Ovary (tissue), 9 donors: ENCODE measurements around the gene GREM1. TPM values are rescaled to one million over a fixed set of nuclear protein-coding genes. Genes with fewer than 3 reads are reported as not detected.

Experiments
- DNase-seq, 5 donors: peaks; one replicate each; pipeline ENCODE4 v3.0.0-alpha.2; 2019 to 2020
- H3K27ac ChIP-seq, 2 donors: fragments of 200-600 bp; one replicate each; pipeline versions ENCODE4 v1.5.1 to v1.8.0; 2019 to 2022
- H3K27me3 ChIP-seq: fragments of 200-600 bp; one replicate; pipeline ENCODE4 v1.8.0; 2022
- H3K36me3 ChIP-seq: fragments of 200-600 bp; sonication (generic); one replicate; pipeline ENCODE4 v1.5.1; 2019
- H3K4me1 ChIP-seq: one replicate; pipeline ENCODE4 v1.8.1; 2013; ENCODE audit warnings: mild to moderate bottlenecking, moderate library complexity; ENCODE audit not compliant: insufficient read depth
- H3K4me3 ChIP-seq: fragments of 200-600 bp; sonication (generic); one replicate; pipeline ENCODE4 v1.5.1; 2017
- H3K9me3 ChIP-seq, 2 donors: fragments of 200-600 bp in 1 of 2; sonication (generic) in 1 of 2; one replicate each; pipeline versions ENCODE4 v1.5.1 to v1.8.1; 2013 to 2019; ENCODE audit warnings: mild to moderate bottlenecking in 1 of 2, moderate library complexity in 1 of 2
- EP300 ChIP-seq: sonication (generic); formaldehyde crosslinking; IDR thresholded peaks from one replicate; pipeline ENCODE4 v1.6.1; 2017; ENCODE audit warnings: antibody characterized with exemption
- POLR2A ChIP-seq: fragments of 450-650 bp; IDR thresholded peaks from one replicate; pipeline ENCODE4 v1.6.1; 2017; ENCODE audit warnings: antibody characterized with exemption, mild to moderate bottlenecking, moderate library complexity
- WGBS, 3 donors: extraction: QIAGEN DNeasy Blood & Tissue Kit in 1 of 3; methylation state at CpG; one replicate each; pipeline versions ENCODE4 v1.1.5 to v1.1.7; 2013 to 2017; 5-methylcytosine and 5-hydroxymethylcytosine counted together
- intact Hi-C, 4 donors: fragments of 100-400 bp; cut with DNase I; formaldehyde crosslinking; loops; one replicate each; pipeline versions ENCODE4 v1.11.0 to v1.15.1; 2022 to 2023
- polyA plus RNA-seq, 2 donors: library from polyadenylated mRNA; stranded (reverse); fragments of 200-250 nt in 1 of 2; fragments of 350-450 nt in 1 of 2; fragmentation: Illumina TruSeq in 1 of 2; extraction: RNeasy Lipid Tissue Mini Kit (QIAGEN cat#74804) in 1 of 2; gene quantifications; one replicate each; pipeline ENCODE4 v1.2.3, GENCODE V29; 2013 to 2014
- total RNA-seq, 7 donors: library from RNA; depleted of rRNA in 2 of 7; stranded (reverse); fragments of >200 nt in 2 of 7; fragmentation: NEBNext Ultra II Directional in 3 of 7; extraction: Animal tissue kit (Norgen Biotek cat#: 25700) in 3 of 7; gene quantifications; one replicate each; pipeline versions ENCODE4 v1.1.0 to v1.2.4, GENCODE V29; 2016 to 2023
- TF ChIP-seq, protein P1 (sequence below), 3 donors: fragments of 450-650 bp in 2 of 3; fragments of 200-600 bp in 1 of 3; IDR thresholded peaks; one replicate each; pipeline versions ENCODE4 v1.5.1 to v1.8.0; 2016 to 2022; ENCODE audit warnings: antibody characterized with exemption in 3 of 3, mild to moderate bottlenecking in 1 of 3
- donor health status: DM: no; HTN: no; CAD: no; lungs with moderate emphysema.
- donor health status: DM: no; HTN: no; CAD: no.
- donor health status: Bipolar disorder and iron deficiency.
- donor health status: DM: yes; HTN: yes; CAD: no.
- donor health status: DM: no; HTN: no; CAD: no.
- donor health status: DM: yes; HTN: yes; CAD: no.

GREM1 gene
- total and polyA plus RNA-seq, 9 donors: 0.11 to 10.9 (median 0.49) TPM; not detected in 3

DNA sequence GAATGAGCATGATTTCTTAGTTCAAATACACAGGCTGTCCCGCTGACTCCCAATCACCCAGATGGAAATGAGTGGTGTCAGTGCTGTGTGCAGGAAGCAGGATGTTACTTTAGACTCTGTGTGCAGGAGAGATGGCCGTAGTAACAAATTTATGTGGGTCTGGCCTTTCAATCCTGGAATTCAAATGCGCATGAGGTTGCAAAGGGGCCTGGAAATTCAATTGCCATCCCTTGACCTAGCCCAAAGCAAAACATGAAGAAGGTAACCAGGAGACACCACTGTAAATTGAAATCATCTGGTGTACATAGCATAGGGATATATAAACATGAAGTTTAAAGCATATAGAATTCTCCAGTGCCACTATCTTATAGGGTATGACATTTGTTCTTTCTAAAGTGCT is 33.2 kb downstream of the GREM1 start:
- H3K4me3 ChIP-seq: no peak overlapping the region
- DNase-seq: no peak
- no peaks in the 10 kb centered on the region for H3K4me1 ChIP-seq
- no peaks in the 10 kb centered on the region for H3K9me3 ChIP-seq
- no peaks in the 10 kb centered on the region for H3K36me3 ChIP-seq
- no peaks in the 10 kb centered on the region for H3K27me3 ChIP-seq
- intact Hi-C loops: no loop called here
- WGBS, 3 donors: 53 to 83% (median 78%) methylated on average over 3 of the region's 3 CpGs
- TF ChIP-seq POLR2A (no peak), EP300 (no peak)
- TF ChIP-seq, protein P1, sequence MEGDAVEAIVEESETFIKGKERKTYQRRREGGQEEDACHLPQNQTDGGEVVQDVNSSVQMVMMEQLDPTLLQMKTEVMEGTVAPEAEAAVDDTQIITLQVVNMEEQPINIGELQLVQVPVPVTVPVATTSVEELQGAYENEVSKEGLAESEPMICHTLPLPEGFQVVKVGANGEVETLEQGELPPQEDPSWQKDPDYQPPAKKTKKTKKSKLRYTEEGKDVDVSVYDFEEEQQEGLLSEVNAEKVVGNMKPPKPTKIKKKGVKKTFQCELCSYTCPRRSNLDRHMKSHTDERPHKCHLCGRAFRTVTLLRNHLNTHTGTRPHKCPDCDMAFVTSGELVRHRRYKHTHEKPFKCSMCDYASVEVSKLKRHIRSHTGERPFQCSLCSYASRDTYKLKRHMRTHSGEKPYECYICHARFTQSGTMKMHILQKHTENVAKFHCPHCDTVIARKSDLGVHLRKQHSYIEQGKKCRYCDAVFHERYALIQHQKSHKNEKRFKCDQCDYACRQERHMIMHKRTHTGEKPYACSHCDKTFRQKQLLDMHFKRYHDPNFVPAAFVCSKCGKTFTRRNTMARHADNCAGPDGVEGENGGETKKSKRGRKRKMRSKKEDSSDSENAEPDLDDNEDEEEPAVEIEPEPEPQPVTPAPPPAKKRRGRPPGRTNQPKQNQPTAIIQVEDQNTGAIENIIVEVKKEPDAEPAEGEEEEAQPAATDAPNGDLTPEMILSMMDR (IDR thresholded peaks at IDR 0.05): no peak
- no peak overlapping the region for H3K27ac ChIP-seq

DNA sequence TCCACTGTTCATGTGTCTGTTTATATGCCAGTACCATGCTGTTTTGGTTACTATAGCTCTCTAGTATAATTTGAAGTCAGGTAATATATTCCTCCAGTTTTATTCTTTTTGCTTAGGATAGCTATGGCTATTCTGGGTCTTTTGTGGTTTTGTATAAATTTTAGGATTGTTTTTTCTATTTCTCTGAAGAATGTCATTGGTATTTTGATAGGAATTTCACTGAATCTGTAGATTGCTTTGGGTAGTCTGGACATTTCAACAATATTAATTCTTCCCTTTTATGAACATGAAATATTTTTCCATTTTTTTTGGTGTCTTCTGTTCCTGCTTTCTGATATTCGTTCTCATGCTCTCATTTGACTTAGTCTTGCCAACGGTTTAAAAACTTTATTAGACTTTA is 39.6 kb downstream of the GREM1 start:
- no peak overlapping the region for H3K27ac ChIP-seq
- H3K36me3 ChIP-seq: no peaks in the 10 kb centered on the region
- H3K27me3 ChIP-seq: no peaks in the 10 kb centered on the region
- H3K4me1 ChIP-seq: no peaks in the 10 kb centered on the region
- intact Hi-C loops: no loop called here
- no peak for DNase-seq
- 75 to 83% (median 76%) methylated on average over 2 of the region's 2 CpGs for WGBS, 3 donors
- H3K9me3 ChIP-seq: no peaks in the 10 kb centered on the region
- TF ChIP-seq EP300 (no peak), POLR2A (no peak)
- TF ChIP-seq, protein P1 (IDR thresholded peaks at IDR 0.05): no peak
- no peak overlapping the region for H3K4me3 ChIP-seq

DNA sequence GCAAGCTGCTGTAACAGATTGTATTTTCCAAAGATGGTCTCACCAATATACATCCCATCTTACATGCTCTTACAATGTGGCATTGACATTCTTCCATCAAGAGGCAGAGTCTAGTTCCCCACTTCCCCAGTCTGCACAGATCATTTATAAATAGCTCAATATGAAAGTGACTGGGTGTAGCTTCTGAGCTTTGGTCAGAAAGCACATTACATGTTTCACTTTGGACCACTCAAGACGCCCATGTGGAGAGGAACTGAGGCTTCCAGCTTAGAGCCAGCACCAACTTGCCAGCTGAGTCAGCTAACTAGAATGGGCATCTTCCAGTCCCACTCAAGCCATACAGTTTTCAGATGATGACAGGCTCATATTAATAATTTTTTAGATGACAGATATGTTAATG is 45.5 kb downstream of the GREM1 start:
- intact Hi-C loops: no loop called here
- H3K9me3 ChIP-seq: no peaks in the 10 kb centered on the region
- no peaks in the 10 kb centered on the region for H3K27me3 ChIP-seq
- H3K36me3 ChIP-seq: no peaks in the 10 kb centered on the region
- WGBS, 3 donors: 87 to 96% (median 89%) methylated on average over 1 of the region's 1 CpG
- H3K4me3 ChIP-seq: no peak overlapping the region
- H3K27ac ChIP-seq: no peak overlapping the region
- no peak for DNase-seq
- no peaks in the 10 kb centered on the region for H3K4me1 ChIP-seq
- TF ChIP-seq, protein P1 (IDR thresholded peaks at IDR 0.05): no peak
- TF ChIP-seq POLR2A (no peak), EP300 (no peak)

DNA sequence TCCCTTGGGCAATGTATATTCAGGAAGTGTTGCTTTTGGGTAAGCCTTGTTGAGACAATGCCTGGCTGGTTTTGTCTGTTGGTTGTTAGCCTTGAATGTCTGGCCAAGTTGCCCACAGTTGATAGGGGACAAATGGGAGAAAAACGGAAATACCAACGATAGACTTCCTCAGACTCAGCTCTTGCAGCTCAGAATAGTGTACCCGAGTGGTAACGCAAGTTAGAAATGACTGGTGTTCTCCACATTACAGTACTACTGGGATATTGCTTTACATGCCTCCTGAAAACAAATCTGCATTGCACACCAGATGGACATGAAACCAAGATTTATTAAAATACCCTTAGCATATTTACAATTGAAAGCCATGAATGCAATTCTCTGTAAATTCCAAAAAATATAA is 47.4 kb downstream of the GREM1 start:
- Histone ChIP-seq H3K4me1 (no peaks in the 10 kb centered on the region), H3K36me3 (no peaks in the 10 kb centered on the region), H3K4me3 (no peak overlapping the region), H3K27ac (no peak overlapping the region), H3K27me3 (no peaks in the 10 kb centered on the region), H3K9me3 (no peaks in the 10 kb centered on the region)
- 49 to 64% (median 63%) methylated on average over 4 of the region's 4 CpGs for WGBS, 3 donors
- DNase-seq: no peak
- TF ChIP-seq POLR2A (no peak), EP300 (no peak)
- TF ChIP-seq, protein P1 (IDR thresholded peaks at IDR 0.05): no peak
- intact Hi-C loops: no loop called here

DNA sequence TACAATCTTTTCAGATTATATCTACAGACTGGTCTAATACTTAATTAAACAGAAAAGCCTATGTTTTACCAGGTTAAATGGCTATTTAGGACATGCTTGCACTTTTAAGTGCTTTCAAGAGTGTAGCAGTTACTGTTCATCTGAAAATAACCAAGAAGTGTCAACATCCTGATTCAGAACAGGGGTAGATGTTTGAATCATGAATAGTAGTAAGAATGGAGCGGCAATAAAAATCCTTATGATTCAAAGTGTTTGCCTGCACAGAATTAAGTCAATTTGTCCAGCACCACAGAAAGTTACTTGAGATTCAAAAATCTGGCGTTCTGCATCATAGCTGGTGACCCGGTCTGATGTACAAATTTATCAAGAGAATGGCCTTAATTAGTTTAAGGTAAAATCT is 48.3 kb downstream of the GREM1 start:
- H3K9me3 ChIP-seq: no peaks in the 10 kb centered on the region
- intact Hi-C loops: no loop called here
- H3K36me3 ChIP-seq: no peaks in the 10 kb centered on the region
- TF ChIP-seq, protein P1 (IDR thresholded peaks at IDR 0.05): no peak
- TF ChIP-seq EP300 (no peak), POLR2A (no peak)
- H3K4me3 ChIP-seq: no peak overlapping the region
- no peaks in the 10 kb centered on the region for H3K27me3 ChIP-seq
- H3K27ac ChIP-seq: no peak overlapping the region
- DNase-seq: no peak
- 64 to 82% (median 75%) methylated on average over 3 of the region's 3 CpGs for WGBS, 3 donors
- no peaks in the 10 kb centered on the region for H3K4me1 ChIP-seq
